ENCODE data around the gene GPR132.

DNA sequence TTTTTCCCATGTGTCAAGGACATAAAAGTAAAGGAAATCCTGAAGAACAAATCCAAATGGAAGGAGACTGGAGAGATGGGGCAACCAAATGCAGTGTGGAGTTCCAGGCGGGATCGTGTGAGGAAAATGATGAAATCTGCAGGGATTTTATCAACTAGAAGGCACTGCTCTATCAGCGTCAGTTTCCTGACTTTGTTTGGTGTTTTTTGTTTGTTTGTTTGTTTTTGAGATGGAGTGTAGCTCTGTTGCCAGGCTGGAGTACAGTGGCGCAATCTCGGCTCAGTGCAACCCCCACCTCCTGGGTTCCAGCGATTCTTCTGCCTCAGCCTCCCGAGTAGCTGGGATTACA lies 43.3 kb upstream of the GPR132 start:
- TF ChIP-seq CTCF (IDR thresholded peaks at IDR 0.05) (no peak), EP300 (IDR thresholded peaks at IDR 0.05) (no peak)
